ENCODE results near the gene RGP1.

DNA sequence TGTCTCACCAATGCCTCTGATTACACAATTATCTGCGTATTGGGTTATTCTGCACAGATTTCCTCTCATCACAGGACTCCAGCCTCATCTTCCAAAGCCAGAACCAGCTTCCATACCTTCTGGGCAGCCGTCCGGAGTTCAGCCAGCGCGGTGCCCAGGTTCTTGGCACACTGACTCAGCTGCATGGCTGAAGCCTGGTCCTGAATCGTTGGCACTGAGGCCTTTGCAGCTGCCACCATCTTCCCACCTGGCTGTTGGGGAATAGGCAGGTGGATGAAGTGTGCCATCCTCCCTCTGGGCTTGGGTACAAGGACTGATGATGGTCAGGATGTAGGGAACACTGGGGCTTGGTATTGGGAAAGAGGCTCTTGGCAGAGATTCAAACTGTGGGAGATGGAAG, 35.0 kb upstream of the RGP1 start:
- no peak for TF ChIP-seq EZH2 (IDR thresholded peaks at IDR 0.05; ENCODE audit: borderline replicate concordance, low read depth, low read length)
- no peak for TF ChIP-seq POLR2A (conservative IDR thresholded peaks at IDR 0.05)
- TF ChIP-seq KDM4B (IDR thresholded peaks at IDR 0.05; ENCODE audit: borderline replicate concordance in 2 of 2, low read depth in 1 of 2) = no peak
- TF ChIP-seq, protein P1, sequence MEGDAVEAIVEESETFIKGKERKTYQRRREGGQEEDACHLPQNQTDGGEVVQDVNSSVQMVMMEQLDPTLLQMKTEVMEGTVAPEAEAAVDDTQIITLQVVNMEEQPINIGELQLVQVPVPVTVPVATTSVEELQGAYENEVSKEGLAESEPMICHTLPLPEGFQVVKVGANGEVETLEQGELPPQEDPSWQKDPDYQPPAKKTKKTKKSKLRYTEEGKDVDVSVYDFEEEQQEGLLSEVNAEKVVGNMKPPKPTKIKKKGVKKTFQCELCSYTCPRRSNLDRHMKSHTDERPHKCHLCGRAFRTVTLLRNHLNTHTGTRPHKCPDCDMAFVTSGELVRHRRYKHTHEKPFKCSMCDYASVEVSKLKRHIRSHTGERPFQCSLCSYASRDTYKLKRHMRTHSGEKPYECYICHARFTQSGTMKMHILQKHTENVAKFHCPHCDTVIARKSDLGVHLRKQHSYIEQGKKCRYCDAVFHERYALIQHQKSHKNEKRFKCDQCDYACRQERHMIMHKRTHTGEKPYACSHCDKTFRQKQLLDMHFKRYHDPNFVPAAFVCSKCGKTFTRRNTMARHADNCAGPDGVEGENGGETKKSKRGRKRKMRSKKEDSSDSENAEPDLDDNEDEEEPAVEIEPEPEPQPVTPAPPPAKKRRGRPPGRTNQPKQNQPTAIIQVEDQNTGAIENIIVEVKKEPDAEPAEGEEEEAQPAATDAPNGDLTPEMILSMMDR (IDR thresholded peaks at IDR 0.05 in 2 of 3, conservative IDR thresholded peaks at IDR 0.05 in 1 of 3; ENCODE audit: insufficient read depth in 2 of 3, low read depth in 1 of 3, low read length in 3 of 3) = no peak
- TF ChIP-seq ZNF561 (CRISPR knock-in tag; conservative IDR thresholded peaks at IDR 0.05) = no peak
- TF ChIP-seq NR1H2 (CRISPR knock-in tag; IDR thresholded peaks at IDR 0.05) = no peak
- no peak for TF ChIP-seq TEAD4 (IDR thresholded peaks at IDR 0.05; ENCODE audit: low read length)
- TF ChIP-seq TEAD4 (CRISPR knock-in tag; IDR thresholded peaks at IDR 0.05; ENCODE audit: borderline replicate concordance) = no peak
